SKM-1 (cell line): Measurements from ENCODE around the gene CCDC33.

Experiments
- DNase-seq: peaks from one replicate; lab custom pipeline; 2025; ENCODE audit not compliant: unreplicated experiment; lab: John Stamatoyannopoulos, UW

Gene CCDC33

GRCh38 chr15:74378848-74379247, 142.7 kb downstream of the CCDC33 start:
- DNase-seq: no peak

- no peak for DNase-seq
Measured at GRCh38 chr15:74380361-74381189, 144.4 kb downstream of the CCDC33 start.

GRCh38 chr15:74381190-74381453, 145.0 kb downstream of the CCDC33 start:
- no peak for DNase-seq

- no peak for DNase-seq
Measured at GRCh38 chr15:74381481-74381880, 145.4 kb downstream of the CCDC33 start.

- peak; percentile 68 for DNase-seq
Measured at GRCh38 chr15:74382004-74382816, 146.1 kb downstream of the CCDC33 start.

GRCh38 chr15:74383286-74383685, 147.2 kb downstream of the CCDC33 start:
- no peak for DNase-seq

- no peak for DNase-seq
Measured at GRCh38 chr15:74383695-74384565, 147.8 kb downstream of the CCDC33 start.

- no peak for DNase-seq
Measured at GRCh38 chr15:74384566-74384880, 148.4 kb downstream of the CCDC33 start.

- DNase-seq: peak; percentile 66
Measured at GRCh38 chr15:74384881-74385643, 148.9 kb downstream of the CCDC33 start.

- DNase-seq: no peak
Measured at GRCh38 chr15:74385733-74386132, 149.6 kb downstream of the CCDC33 start.
